HUES48 (cell line): ENCODE data around the gene CTDP1.
A peak's percentile ranks its signal among the peaks of the same experiment; 100 is the strongest.

Experiments used
- H3K27ac ChIP-seq: one replicate; pipeline ENCODE4 v1.7.0; 2013; ENCODE audit warnings: low read depth, low read length, inconsistent platforms
- H3K27me3 ChIP-seq: 2 replicates; pipeline ENCODE4 v1.6.1; 2013; ENCODE audit warnings: mild to moderate bottlenecking, low read length; ENCODE audit not compliant: control insufficient read depth, insufficient read depth
- H3K36me3 ChIP-seq: 2 replicates; pipeline ENCODE4 v1.6.1; 2013; ENCODE audit warnings: low read length; ENCODE audit not compliant: control insufficient read depth, insufficient read depth
- H3K4me1 ChIP-seq: 2 replicates; pipeline ENCODE4 v1.6.1; 2013; ENCODE audit warnings: mild to moderate bottlenecking, low read length; ENCODE audit not compliant: control insufficient read depth, insufficient read depth
- H3K4me3 ChIP-seq: 2 replicates; pipeline ENCODE4 v1.5.1; 2013; ENCODE audit warnings: mild to moderate bottlenecking, low read depth, low read length
- H3K9ac ChIP-seq: 2 replicates; pipeline ENCODE4 v1.6.1; 2013; ENCODE audit warnings: mild to moderate bottlenecking, low read depth, low read length, moderate library complexity
- H3K9me3 ChIP-seq: 2 replicates; pipeline ENCODE4 v1.6.1; 2013; ENCODE audit warnings: low read length; ENCODE audit not compliant: control insufficient read depth, insufficient read depth

The CTDP1 gene

GRCh38 chr18:79787865-79788733 lies 108.5 kb downstream of the CTDP1 start:
- Histone ChIP-seq H3K4me1 (no peaks in the 10 kb centered on the region), H3K9ac (no peak overlapping the region; the same call in 1 of the 2 replicates), H3K9me3 (no peaks in the 10 kb centered on the region), H3K4me3 (peak overlapping the region; percentile 52), H3K27ac (no peak overlapping the region), H3K27me3 (peaks cover 43% of the 10 kb centered on the region), H3K36me3 (no peaks in the 10 kb centered on the region)

GRCh38 chr18:79788734-79789085 lies 109.1 kb downstream of the CTDP1 start:
- Histone ChIP-seq H3K27me3 (peaks cover 43% of the 10 kb centered on the region), H3K4me1 (no peaks in the 10 kb centered on the region), H3K9me3 (no peaks in the 10 kb centered on the region), H3K9ac (no peak overlapping the region), H3K4me3 (no peak overlapping the region; the same call in 1 of the 2 replicates), H3K36me3 (no peaks in the 10 kb centered on the region), H3K27ac (no peak overlapping the region)

GRCh38 chr18:79789091-79789891 lies 109.7 kb downstream of the CTDP1 start:
- Histone ChIP-seq H3K4me3 (no peak overlapping the region), H3K4me1 (no peaks in the 10 kb centered on the region), H3K36me3 (no peaks in the 10 kb centered on the region), H3K9ac (no peak overlapping the region), H3K27ac (no peak overlapping the region), H3K27me3 (peaks cover 43% of the 10 kb centered on the region), H3K9me3 (no peaks in the 10 kb centered on the region)

- no peaks in the 10 kb centered on the region for H3K4me1 ChIP-seq
- peaks cover 43% of the 10 kb centered on the region for H3K27me3 ChIP-seq
- no peaks in the 10 kb centered on the region for H3K36me3 ChIP-seq
- H3K9me3 ChIP-seq: no peaks in the 10 kb centered on the region
- H3K9ac ChIP-seq: no peak overlapping the region
- H3K4me3 ChIP-seq: no peak overlapping the region
- no peak overlapping the region for H3K27ac ChIP-seq
Observed at GRCh38 chr18:79789901-79790890, 110.6 kb downstream of the CTDP1 start.

GRCh38 chr18:79790996-79791972 lies 111.7 kb downstream of the CTDP1 start:
- H3K9me3 ChIP-seq: no peaks in the 10 kb centered on the region
- H3K27me3 ChIP-seq: peaks cover 41% of the 10 kb centered on the region
- H3K27ac ChIP-seq: no peak overlapping the region
- no peaks in the 10 kb centered on the region for H3K4me1 ChIP-seq
- no peaks in the 10 kb centered on the region for H3K36me3 ChIP-seq
- no peak overlapping the region for H3K9ac ChIP-seq
- no peak overlapping the region for H3K4me3 ChIP-seq

- no peak overlapping the region for H3K4me3 ChIP-seq
- no peaks in the 10 kb centered on the region for H3K4me1 ChIP-seq
- no peak overlapping the region for H3K9ac ChIP-seq
- H3K9me3 ChIP-seq: no peaks in the 10 kb centered on the region
- no peaks in the 10 kb centered on the region for H3K36me3 ChIP-seq
- H3K27me3 ChIP-seq: peaks cover 41% of the 10 kb centered on the region
- no peak overlapping the region for H3K27ac ChIP-seq
Observed at GRCh38 chr18:79792096-79792987, 112.7 kb downstream of the CTDP1 start.

GRCh38 chr18:79792988-79793355 lies 113.4 kb downstream of the CTDP1 start:
- H3K4me1 ChIP-seq: no peaks in the 10 kb centered on the region
- H3K36me3 ChIP-seq: no peaks in the 10 kb centered on the region
- no peak overlapping the region for H3K4me3 ChIP-seq
- H3K27ac ChIP-seq: no peak overlapping the region
- no peaks in the 10 kb centered on the region for H3K9me3 ChIP-seq
- no peak overlapping the region for H3K9ac ChIP-seq
- H3K27me3 ChIP-seq: peaks cover 39% of the 10 kb centered on the region

- Histone ChIP-seq H3K4me3 (no peak overlapping the region), H3K4me1 (peaks cover 3% of the 10 kb centered on the region; the same call in 1 of the 2 replicates), H3K9me3 (no peaks in the 10 kb centered on the region), H3K27me3 (peaks cover 43% of the 10 kb centered on the region), H3K9ac (no peak overlapping the region), H3K36me3 (no peaks in the 10 kb centered on the region), H3K27ac (no peak overlapping the region)
Observed at GRCh38 chr18:79794846-79795245, 115.2 kb downstream of the CTDP1 start.

- Histone ChIP-seq H3K27me3 (peaks cover 45% of the 10 kb centered on the region), H3K9ac (no peak overlapping the region)
Observed at GRCh38 chr18:79795446-79795845, 115.8 kb downstream of the CTDP1 start.

More at GRCh38 chr18:79795446-79795845, 115.8 kb downstream of the CTDP1 start:
- Histone ChIP-seq H3K4me1 (peaks cover 3% of the 10 kb centered on the region; the same call in 1 of the 2 replicates), H3K36me3 (no peaks in the 10 kb centered on the region), H3K27ac (no peak overlapping the region), H3K4me3 (no peak overlapping the region), H3K9me3 (no peaks in the 10 kb centered on the region)
